GM13977 (cell line): Measurements from ENCODE around the gene DNAH17.

ENCODE experiments used
- DNase-seq: peaks from one replicate; pipeline ENCODE4 v3.0.0; 2012; ENCODE audit warnings: low spot score
- CTCF ChIP-seq: IDR thresholded peaks from 2 replicates; pipeline ENCODE4 v1.5.1; 2012; ENCODE audit warnings: mild to moderate bottlenecking, control low read depth; ENCODE audit not compliant: insufficient read depth; ENCODE audit errors: extremely low read depth, missing control alignments
- in situ Hi-C: fragments of 300-500 bp; cut with MboI; formaldehyde crosslinking; loops from one replicate; pipeline ENCODE4 v1.12.0; 2022; ENCODE audit warnings: low sequenced_read_pairs, low pct_unique_long_range_greater_than_20kb, mixed read lengths, inconsistent platforms; ENCODE audit not compliant: unreplicated experiment

DNAH17 gene

GRCh38 chr17:78476973-78477372 lies 100.2 kb downstream of the DNAH17 start:
- in situ Hi-C loops: loop anchor here (25.0 kb wide), 1 partner anchor 485 kb away; no protein-coding TSS in a partner anchor
- no peak for DNase-seq
- TF ChIP-seq CTCF: no peak

- no peak for DNase-seq
- no peak for TF ChIP-seq CTCF
- in situ Hi-C loops: loop anchor here (25.0 kb wide), 1 partner anchor 486 kb away; no protein-coding TSS in a partner anchor
These were observed 101.0 kb downstream of the DNAH17 start for GRCh38 chr17:78476149-78476548.

- no peak for DNase-seq
- TF ChIP-seq CTCF: no peak
- in situ Hi-C loops: loop anchor here (25.0 kb wide), 1 partner anchor 487 kb away; no protein-coding TSS in a partner anchor
These were observed 102.0 kb downstream of the DNAH17 start for GRCh38 chr17:78475211-78475610.

GRCh38 chr17:78474614-78475146 lies 102.5 kb downstream of the DNAH17 start:
- in situ Hi-C loops: loop anchor here (25.0 kb wide), 1 partner anchor 488 kb away; no protein-coding TSS in a partner anchor
- DNase-seq: peak; percentile 62
- no peak for TF ChIP-seq CTCF

GRCh38 chr17:78473951-78474613 lies 103.1 kb downstream of the DNAH17 start:
- DNase-seq: no peak
- no peak for TF ChIP-seq CTCF
- in situ Hi-C loops: no loop called here

GRCh38 chr17:78472035-78472905 lies 104.9 kb downstream of the DNAH17 start:
- peak; percentile 74 for DNase-seq
- in situ Hi-C loops: no loop called here
- TF ChIP-seq CTCF: no peak
